ENCODE measurements around the gene PRPS1.
A peak's percentile ranks its signal among the peaks of the same experiment; 100 is the strongest.

The PRPS1 gene

GRCh38 chrX:107658660-107659059 is 30.4 kb downstream of the PRPS1 start:
- CTCF ChIA-PET = interaction anchor here (0.6 to 9.0 kb wide), 15 partner anchors 12 to 660 kb away, joined by 3 to 155 read pairs (median 5); partner anchors contain the start of genes NCBP2L, PRPS1 and TSC22D3
- POLR2A ChIA-PET = no interaction called here
- Histone ChIP-seq H3K9me3 (ENCODE audit: control insufficient read depth, insufficient read depth, low read depth, low read length) (no peaks in the 10 kb centered on the region), H3K27ac (ENCODE audit: extremely low read depth, low read depth, low read length) (no peak overlapping the region), H3K4me3 (ENCODE audit: low read depth, low read length) (no peak overlapping the region), H3K36me3 (ENCODE audit: control insufficient read depth in 2 of 2, insufficient read depth in 1 of 2, low read length in 2 of 2) (peaks cover 0 to 5% of the 10 kb centered on the region in 2 experiments; a peak in 1 of 3 replicates), H3K4me1 (ENCODE audit: control insufficient read depth, insufficient read depth, low read length) (no peaks in the 10 kb centered on the region)
- TF ChIP-seq PRDM1 (tag by site-specific recombination; IDR thresholded peaks at IDR 0.05) (peak; percentile 100), ZNF473 (tag by site-specific recombination; IDR thresholded peaks at IDR 0.05) (0 out of 2 replicates have a peak, but pooled peaks have one; percentile 59), ZNF148 (tag by site-specific recombination; IDR thresholded peaks at IDR 0.05; ENCODE audit: borderline replicate concordance) (peak; percentile 68; the same call in 1 of the 2 replicates), ZNF366 (tag by site-specific recombination; conservative IDR thresholded peaks at IDR 0.05) (peak; percentile 99), ZNF121 (tag by site-specific recombination; IDR thresholded peaks at IDR 0.05) (peak; percentile 14; the same call in 1 of the 2 replicates), ZNF184 (tag by site-specific recombination; IDR thresholded peaks at IDR 0.05) (no peak), FEZF1 (tag by site-specific recombination; IDR thresholded peaks at IDR 0.05) (no peak)

- ChIA-PET POLR2A (interaction anchor here (1.0 to 1.2 kb wide), 2 partner anchors 73 to 118 kb away, joined by 3 to 4 read pairs; partner anchors contain the start of gene NCBP2L), CTCF (interaction anchor here (0.5 to 9.0 kb wide), 26 partner anchors 11 to 1331 kb away, joined by 3 to 155 read pairs (median 4); partner anchors contain the start of genes NCBP2L, PRPS1 and TSC22D3)
- Histone ChIP-seq H3K27ac (ENCODE audit: extremely low read depth, low read depth, low read length) (no peak overlapping the region), H3K4me3 (ENCODE audit: low read depth, low read length) (no peak overlapping the region), H3K4me1 (ENCODE audit: control insufficient read depth, insufficient read depth, low read length) (no peaks in the 10 kb centered on the region), H3K36me3 (ENCODE audit: control insufficient read depth in 2 of 2, insufficient read depth in 1 of 2, low read length in 2 of 2) (peaks cover 0 to 8% of the 10 kb centered on the region in 2 experiments; a peak in 1 of 3 replicates), H3K9me3 (ENCODE audit: control insufficient read depth, insufficient read depth, low read depth, low read length) (no peaks in the 10 kb centered on the region)
- no peak for TF ChIP-seq ZNF513 (tag by site-specific recombination; IDR thresholded peaks at IDR 0.05)
These were observed 31.0 kb downstream of the PRPS1 start for GRCh38 chrX:107659286-107659685.

- Histone ChIP-seq H3K4me1 (ENCODE audit: control insufficient read depth, insufficient read depth, low read length) (no peaks in the 10 kb centered on the region), H3K27ac (ENCODE audit: extremely low read depth, low read depth, low read length) (no peak overlapping the region), H3K9me3 (ENCODE audit: control insufficient read depth, insufficient read depth, low read depth, low read length) (no peaks in the 10 kb centered on the region), H3K36me3 (ENCODE audit: control insufficient read depth in 2 of 2, insufficient read depth in 1 of 2, low read length in 2 of 2) (peaks cover 0 to 10% of the 10 kb centered on the region in 2 experiments; a peak in 2 of 3 replicates), H3K4me3 (ENCODE audit: low read depth, low read length) (no peak overlapping the region)
- POLR2A ChIA-PET = interaction anchor here (1.0 to 1.2 kb wide), 2 partner anchors 72 to 117 kb away, joined by 3 to 4 read pairs; partner anchors contain the start of gene NCBP2L
- CTCF ChIA-PET = interaction anchor here (0.5 to 9.0 kb wide), 30 partner anchors 11 to 1330 kb away, joined by 3 to 155 read pairs (median 4); partner anchors contain the start of genes NCBP2L, PRPS1 and TSC22D3
- TF ChIP-seq PBX3 (CRISPR knock-in tag; IDR thresholded peaks at IDR 0.05) (no peak), ZNF18 (tag by site-specific recombination; IDR thresholded peaks at IDR 0.05) (no peak), ZNF660 (tag by site-specific recombination; IDR thresholded peaks at IDR 0.05) (no peak), ZBTB20 (tag by site-specific recombination; IDR thresholded peaks at IDR 0.05) (no peak), ZNF48 (tag by site-specific recombination; IDR thresholded peaks at IDR 0.05) (no peak), IKZF3 (tag by site-specific recombination; IDR thresholded peaks at IDR 0.05) (peak; percentile 27; the same call in 1 of the 2 replicates), ZNF2 (tag by site-specific recombination; IDR thresholded peaks at IDR 0.05) (no peak), ZNF132 (tag by site-specific recombination; IDR thresholded peaks at IDR 0.05; ENCODE audit: borderline replicate concordance) (no peak), ZNF169 (tag by site-specific recombination; IDR thresholded peaks at IDR 0.05) (no peak), ZNF664 (tag by site-specific recombination; IDR thresholded peaks at IDR 0.05) (0 out of 2 replicates have a peak, but pooled peaks have one; percentile 26), ZBTB1 (tag by site-specific recombination; IDR thresholded peaks at IDR 0.05) (no peak), GFI1B (tag by site-specific recombination; IDR thresholded peaks at IDR 0.05) (no peak), ELK4 (IDR thresholded peaks at IDR 0.05; ENCODE audit: borderline replicate concordance, low read depth, low read length) (no peak), ZNF549 (tag by site-specific recombination; IDR thresholded peaks at IDR 0.05) (no peak), MYNN (tag by site-specific recombination; IDR thresholded peaks at IDR 0.05; ENCODE audit: borderline replicate concordance) (no peak), KLF10 (tag by site-specific recombination; IDR thresholded peaks at IDR 0.05) (no peak)
These were observed 31.5 kb downstream of the PRPS1 start for GRCh38 chrX:107659768-107660167.

Data from HEK293 (cell line).